MM.1S (cell line): ENCODE measurements around the gene H1-8.

Experiments used
- EZH2 ChIP-seq: fragments of 300-600 bp; sonication (generic); optimal IDR thresholded peaks from 2 replicates; pipeline ENCODE3; 2017; ENCODE audit warnings: low read depth, mild to moderate bottlenecking, antibody characterized with exemption, low read length, mixed read lengths
- EZH2phosphoT487 ChIP-seq: fragments of 300-600 bp; sonication (generic); IDR thresholded peaks from 2 replicates; pipeline ENCODE4 v1.6.1; 2018; ENCODE audit warnings: antibody characterized with exemption, low read length
- TF ChIP-seq, protein P1 (sequence below): fragments of 300-600 bp; sonication (generic); IDR thresholded peaks from 2 replicates; pipeline ENCODE4 v1.5.1; 2016; ENCODE audit warnings: antibody characterized with exemption, low read length, mixed read lengths

DNA sequence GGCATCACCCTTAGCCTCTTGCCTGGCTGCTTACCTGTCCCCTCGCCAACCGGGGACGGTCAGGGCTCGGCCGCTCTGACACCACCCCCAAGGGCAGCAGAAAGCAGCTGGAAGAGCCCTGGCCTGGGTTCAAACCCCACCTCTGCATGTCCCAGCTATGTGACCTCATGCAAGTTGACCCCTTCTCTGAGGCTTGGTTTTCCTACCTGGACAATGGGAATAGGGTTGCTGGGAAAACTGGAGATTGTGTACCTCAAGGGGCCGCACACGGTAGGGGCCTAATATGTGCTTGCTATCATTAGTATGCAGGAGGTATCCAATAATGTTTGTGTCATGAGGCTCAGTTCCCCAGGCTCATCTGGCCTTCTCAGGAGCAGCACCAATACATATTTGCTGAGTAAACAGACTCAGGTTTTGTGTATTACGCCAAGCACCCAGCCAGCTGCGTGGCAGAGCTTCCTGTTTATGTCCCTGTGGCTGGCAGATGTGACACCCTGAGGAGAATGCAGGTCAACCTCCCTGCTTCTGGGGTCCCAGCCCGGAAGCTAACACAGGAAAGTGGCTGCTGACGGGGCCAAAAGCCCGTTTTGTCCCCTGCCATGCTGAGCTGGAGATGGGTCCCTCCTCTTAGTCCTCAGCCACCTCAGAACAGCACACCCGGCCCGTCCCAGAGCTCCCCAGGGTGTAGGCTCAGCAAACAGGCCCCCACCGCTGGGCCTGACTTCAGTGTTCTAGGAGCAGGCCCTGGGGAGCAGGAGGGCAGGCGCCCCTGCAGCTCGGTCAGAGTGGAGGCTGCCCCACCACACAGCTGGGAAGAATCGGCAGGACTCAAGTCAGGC is 33.8 kb downstream of the H1-8 start:
- TF ChIP-seq, protein P1, sequence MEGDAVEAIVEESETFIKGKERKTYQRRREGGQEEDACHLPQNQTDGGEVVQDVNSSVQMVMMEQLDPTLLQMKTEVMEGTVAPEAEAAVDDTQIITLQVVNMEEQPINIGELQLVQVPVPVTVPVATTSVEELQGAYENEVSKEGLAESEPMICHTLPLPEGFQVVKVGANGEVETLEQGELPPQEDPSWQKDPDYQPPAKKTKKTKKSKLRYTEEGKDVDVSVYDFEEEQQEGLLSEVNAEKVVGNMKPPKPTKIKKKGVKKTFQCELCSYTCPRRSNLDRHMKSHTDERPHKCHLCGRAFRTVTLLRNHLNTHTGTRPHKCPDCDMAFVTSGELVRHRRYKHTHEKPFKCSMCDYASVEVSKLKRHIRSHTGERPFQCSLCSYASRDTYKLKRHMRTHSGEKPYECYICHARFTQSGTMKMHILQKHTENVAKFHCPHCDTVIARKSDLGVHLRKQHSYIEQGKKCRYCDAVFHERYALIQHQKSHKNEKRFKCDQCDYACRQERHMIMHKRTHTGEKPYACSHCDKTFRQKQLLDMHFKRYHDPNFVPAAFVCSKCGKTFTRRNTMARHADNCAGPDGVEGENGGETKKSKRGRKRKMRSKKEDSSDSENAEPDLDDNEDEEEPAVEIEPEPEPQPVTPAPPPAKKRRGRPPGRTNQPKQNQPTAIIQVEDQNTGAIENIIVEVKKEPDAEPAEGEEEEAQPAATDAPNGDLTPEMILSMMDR = no peak
- TF ChIP-seq EZH2phosphoT487 (no peak), EZH2 (no peak)
